Endothelial cell (in vitro differentiated cells): ENCODE data around the gene ACSF3. TPM values are rescaled to one million over a fixed set of nuclear protein-coding genes. Genes with fewer than 3 reads are reported as not detected.

Experiments used
- DNase-seq: peaks from one replicate; pipeline ENCODE4 v3.0.0; 2021; ENCODE audit warnings: low spot score
- H3K27ac Mint-ChIP-seq: one replicate; pipeline ENCODE4 v1.8.0; 2021; ENCODE audit warnings: mixed read lengths, inconsistent platforms; ENCODE audit not compliant: unreplicated experiment
- H3K27me3 Mint-ChIP-seq: one replicate; pipeline ENCODE4 v1.8.0; 2021; ENCODE audit warnings: mild to moderate bottlenecking, moderate library complexity, mixed read lengths, inconsistent platforms; ENCODE audit not compliant: unreplicated experiment
- H3K36me3 Mint-ChIP-seq: one replicate; pipeline ENCODE4 v1.8.0; 2021; ENCODE audit warnings: mild to moderate bottlenecking, low read depth, mixed read lengths, inconsistent platforms; ENCODE audit not compliant: unreplicated experiment
- H3K4me1 Mint-ChIP-seq: one replicate; pipeline ENCODE4 v1.8.0; 2021; ENCODE audit warnings: mild to moderate bottlenecking, mixed read lengths, inconsistent platforms; ENCODE audit not compliant: unreplicated experiment
- H3K4me3 Mint-ChIP-seq: one replicate; pipeline ENCODE4 v1.8.0; 2021; ENCODE audit warnings: mild to moderate bottlenecking, mixed read lengths, inconsistent platforms; ENCODE audit not compliant: unreplicated experiment
- H3K9me3 Mint-ChIP-seq: one replicate; pipeline ENCODE4 v1.8.0; 2021; ENCODE audit warnings: mixed read lengths, inconsistent platforms; ENCODE audit not compliant: unreplicated experiment
- CTCF ChIP-seq: fragments of 200-600 bp; sonication (generic); IDR thresholded peaks from one replicate; pipeline ENCODE4 v1.5.0; 2021; ENCODE audit warnings: antibody characterized with exemption; ENCODE audit not compliant: unreplicated experiment
- total RNA-seq: library from RNA; stranded (reverse); fragmentation: NEBNext Ultra II Directional; extraction: Animal tissue kit (Norgen Biotek cat#: 25700); gene quantifications from one replicate; pipeline ENCODE4 v1.2.1, GENCODE V29; 2021; ENCODE audit not compliant: unreplicated experiment

Gene ACSF3
- total RNA-seq, 1 donor from 2014 or later, result 28.2 TPM

GRCh38 chr16:89134269-89134668 is 40.6 kb downstream of the ACSF3 start:
- no peak overlapping the region for H3K27ac Mint-ChIP-seq
- TF ChIP-seq CTCF, result no peak
- H3K9me3 Mint-ChIP-seq, result no peaks in the 10 kb centered on the region
- H3K4me1 Mint-ChIP-seq, result no peaks in the 10 kb centered on the region
- peaks cover 29% of the 10 kb centered on the region for H3K36me3 Mint-ChIP-seq
- no peak overlapping the region for H3K4me3 Mint-ChIP-seq
- DNase-seq, result no peak
- peaks cover 2% of the 10 kb centered on the region for H3K27me3 Mint-ChIP-seq

GRCh38 chr16:89135166-89135565 is 41.5 kb downstream of the ACSF3 start:
- Mint-ChIP-seq H3K4me3 (no peak overlapping the region), H3K9me3 (no peaks in the 10 kb centered on the region)
- no peak for DNase-seq

GRCh38 chr16:89135971-89136765 is 42.5 kb downstream of the ACSF3 start:
- H3K27ac Mint-ChIP-seq, result no peak overlapping the region
- H3K36me3 Mint-ChIP-seq, result peaks cover 21% of the 10 kb centered on the region
- H3K9me3 Mint-ChIP-seq, result no peaks in the 10 kb centered on the region
- no peak overlapping the region for H3K4me3 Mint-ChIP-seq
- no peak for DNase-seq
- H3K4me1 Mint-ChIP-seq, result no peaks in the 10 kb centered on the region
- H3K27me3 Mint-ChIP-seq, result peaks cover 4% of the 10 kb centered on the region
- TF ChIP-seq CTCF, result no peak

More at GRCh38 chr16:89135166-89135565, 41.5 kb downstream of the ACSF3 start:
- TF ChIP-seq CTCF, result no peak
- Mint-ChIP-seq H3K4me1 (no peaks in the 10 kb centered on the region), H3K27ac (no peak overlapping the region), H3K36me3 (peaks cover 25% of the 10 kb centered on the region), H3K27me3 (peaks cover 2% of the 10 kb centered on the region)

GRCh38 chr16:89136931-89137330 is 43.3 kb downstream of the ACSF3 start:
- Mint-ChIP-seq H3K4me1 (no peaks in the 10 kb centered on the region), H3K9me3 (no peaks in the 10 kb centered on the region), H3K27ac (no peak overlapping the region), H3K4me3 (no peak overlapping the region), H3K27me3 (peaks cover 4% of the 10 kb centered on the region), H3K36me3 (peaks cover 16% of the 10 kb centered on the region)
- no peak for TF ChIP-seq CTCF
- no peak for DNase-seq

GRCh38 chr16:89137666-89138512 is 44.2 kb downstream of the ACSF3 start:
- Mint-ChIP-seq H3K9me3 (no peaks in the 10 kb centered on the region), H3K27me3 (peaks cover 6% of the 10 kb centered on the region), H3K27ac (no peak overlapping the region), H3K36me3 (peaks cover 16% of the 10 kb centered on the region), H3K4me1 (no peaks in the 10 kb centered on the region), H3K4me3 (no peak overlapping the region)
- no peak for DNase-seq
- no peak for TF ChIP-seq CTCF
